GM19328 (cell line): ENCODE data around the gene TMEM242.
A peak's percentile ranks its signal among the peaks of the same experiment; 100 is the strongest.
"Not testable (repeated sequence)": the region's sequence is repeated elsewhere in the genome, so short reads cannot be mapped to it uniquely, and the experiment has no call there.

Experiments
- ATAC-seq: cut with Tn5 transposase; IDR thresholded peaks from one replicate; pipeline ENCODE4 v1.9.1; 2021; ENCODE audit warnings: mild to moderate bottlenecking, moderate library complexity; ENCODE audit not compliant: unreplicated experiment

Gene TMEM242

GRCh38 chr6:157325069-157325805 is 1.9 kb upstream of the TMEM242 start:
- ATAC-seq: no peak

GRCh38 chr6:157323966-157324300 is 614 bp upstream of the TMEM242 start:
- peak; percentile 26 for ATAC-seq

- peak; percentile 81 for ATAC-seq
Observed at GRCh38 chr6:157322792-157323254, 496 bp downstream of the TMEM242 start.

- ATAC-seq: no peak
Observed at GRCh38 chr6:157316871-157317814, 6.2 kb downstream of the TMEM242 start.

DNA sequence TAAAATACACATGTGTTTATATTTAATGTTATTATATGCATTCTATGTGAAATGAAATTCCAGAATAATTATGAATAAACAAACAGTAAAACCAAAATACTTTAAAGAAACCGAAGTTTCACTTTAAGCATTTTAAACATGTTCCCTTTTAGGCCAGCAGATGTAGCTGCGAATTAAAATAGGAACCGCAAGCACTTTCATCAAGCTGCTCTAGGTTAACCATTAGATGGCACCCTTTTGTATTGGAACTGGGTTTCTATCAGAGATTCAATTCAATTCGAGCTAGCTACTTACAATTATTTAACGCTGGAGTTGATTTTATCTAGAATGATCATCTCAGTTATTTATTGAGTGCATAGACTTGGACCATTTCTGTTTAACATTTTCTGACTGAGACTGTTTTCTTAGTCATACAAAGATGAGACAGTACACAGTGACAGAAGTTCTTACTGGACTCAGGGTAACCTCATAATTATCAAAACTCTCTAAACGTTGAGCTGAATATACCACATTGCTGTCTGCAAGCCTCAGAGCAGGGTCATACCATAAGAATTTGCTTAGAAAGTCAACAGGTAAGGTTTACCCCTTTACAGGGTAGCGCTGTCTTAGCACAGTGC is 8.5 kb downstream of the TMEM242 start:
- peak; percentile 81 for ATAC-seq

- no peak for ATAC-seq
Observed at GRCh38 chr6:157313531-157314467, 9.5 kb downstream of the TMEM242 start.

- ATAC-seq: no peak
Observed at GRCh38 chr6:157312757-157313156, 10.6 kb downstream of the TMEM242 start.

- not testable (repeated sequence) for ATAC-seq
Observed at GRCh38 chr6:157310693-157311092, 12.6 kb downstream of the TMEM242 start.

GRCh38 chr6:157307661-157308060 is 15.7 kb downstream of the TMEM242 start:
- no peak for ATAC-seq

GRCh38 chr6:157305670-157306653 is 17.4 kb downstream of the TMEM242 start:
- no peak for ATAC-seq

- no peak for ATAC-seq
Observed at GRCh38 chr6:157304899-157305663, 18.2 kb downstream of the TMEM242 start.

GRCh38 chr6:157302736-157303135 is 20.6 kb downstream of the TMEM242 start:
- no peak for ATAC-seq

DNA sequence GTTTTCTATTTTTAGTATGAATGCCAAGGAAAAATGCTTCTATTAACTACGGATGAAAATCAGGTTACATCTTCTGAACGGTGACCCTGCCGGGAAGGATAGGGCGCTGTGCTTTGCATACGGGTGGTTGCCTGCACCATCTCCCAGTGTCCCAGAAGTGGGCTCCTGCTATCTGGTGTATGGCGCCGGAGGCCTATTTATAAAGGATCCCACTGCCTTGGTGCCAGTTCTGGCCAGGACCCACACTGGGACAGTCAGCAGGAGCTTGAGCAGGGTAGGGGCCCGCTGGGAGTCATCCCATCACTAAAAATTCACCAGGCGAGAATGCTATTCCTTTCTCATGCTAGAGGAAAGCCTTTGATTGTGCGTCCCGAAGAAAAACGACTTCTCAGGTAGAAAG is 22.9 kb downstream of the TMEM242 start:
- ATAC-seq: no peak

- no peak for ATAC-seq
Observed at GRCh38 chr6:157300006-157300405, 23.3 kb downstream of the TMEM242 start.

- ATAC-seq: no peak
Observed at GRCh38 chr6:157298216-157298724, 25.0 kb downstream of the TMEM242 start.

GRCh38 chr6:157294654-157295053 is 28.7 kb downstream of the TMEM242 start:
- no peak for ATAC-seq

DNA sequence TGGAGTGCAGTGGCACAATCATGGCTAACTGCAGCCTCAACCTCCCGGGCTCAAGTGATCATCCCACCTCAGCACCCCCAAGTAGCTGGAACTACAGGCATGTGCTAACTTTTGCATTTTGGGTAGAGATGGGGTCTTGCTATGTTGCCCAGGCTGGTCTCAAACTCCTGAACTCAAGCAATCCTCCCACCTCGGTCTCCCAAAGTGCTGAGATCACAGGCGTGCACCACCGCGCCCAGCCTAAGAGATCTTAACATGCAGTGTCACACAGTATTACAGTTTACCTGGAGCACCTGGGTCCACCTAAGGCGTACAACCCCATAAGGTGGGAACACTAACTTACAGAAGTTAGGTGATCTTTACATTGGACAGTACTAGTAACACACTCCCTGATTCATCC is 29.5 kb downstream of the TMEM242 start:
- no peak for ATAC-seq

DNA sequence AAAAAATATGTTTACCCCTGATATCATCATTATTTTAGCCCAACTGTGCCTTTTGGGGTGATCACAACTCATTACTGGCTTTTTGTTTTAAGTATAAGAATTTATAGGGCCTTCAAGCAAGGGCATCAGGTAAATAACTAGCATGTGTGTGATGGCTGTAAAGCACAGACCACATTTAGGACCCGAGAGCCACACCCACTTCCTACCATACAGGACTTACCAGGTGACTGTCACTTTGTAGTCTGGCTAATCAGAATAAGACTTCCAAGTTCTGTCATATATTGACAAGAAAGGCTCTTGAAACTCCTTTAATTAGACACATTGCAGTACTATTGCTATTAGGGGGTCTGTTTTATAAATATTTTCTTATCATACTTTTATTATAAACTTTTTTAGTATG is 31.1 kb downstream of the TMEM242 start:
- no peak for ATAC-seq
